Neural progenitor cell (in vitro differentiated cells): ENCODE results near the gene CTSH.

Experiments used
- CTCF ChIP-seq: fragments of 200-600 bp; sonication (generic); IDR thresholded peaks from 2 replicates; pipeline ENCODE4 v1.5.1; 2017; ENCODE audit warnings: antibody characterized with exemption, mild to moderate bottlenecking
- EZH2 ChIP-seq: fragments of 200-600 bp; sonication (generic); IDR thresholded peaks from 2 replicates; pipeline ENCODE4 v1.6.1; 2017; ENCODE audit warnings: antibody characterized with exemption, mild to moderate bottlenecking, moderate library complexity

GRCh38 chr15:78878356-78878755 lies 66.5 kb downstream of the CTSH start:
- TF ChIP-seq CTCF, result no peak
- no peak for TF ChIP-seq EZH2
